Gastroesophageal sphincter (tissue), 4 donors: ENCODE measurements around the gene TOLLIP. TPM values are rescaled to one million over a fixed set of nuclear protein-coding genes. Genes with fewer than 3 reads are reported as not detected.
A peak's percentile ranks its signal among the peaks of the same experiment; 100 is the strongest.

ENCODE experiments used
- ATAC-seq: fragments of 150-250 bp; one replicate; pipeline ENCODE4 v1.9.1; 2016; ENCODE audit warnings: mild to moderate bottlenecking, moderate library complexity
- H3K27ac ChIP-seq, 4 donors: fragments of 200-600 bp; sonication (generic) in 3 of 4; 1 replicate in 3 of 4; 2 replicates in 1 of 4; pipeline ENCODE4 v1.5.1; 2016 to 2019
- H3K27me3 ChIP-seq: fragments of 200-600 bp; sonication (generic); one replicate; pipeline ENCODE4 v1.5.1; 2019
- H3K36me3 ChIP-seq, 2 donors: fragments of 200-600 bp; sonication (generic); one replicate each; pipeline ENCODE4 v1.5.1; 2019; ENCODE audit warnings: control low read depth in 1 of 2
- H3K4me1 ChIP-seq, 3 donors: fragments of 200-600 bp; sonication (generic); 1 replicate in 2 of 3; 2 replicates in 1 of 3; pipeline ENCODE4 v1.5.1; 2016 to 2019; ENCODE audit warnings: control low read depth in 2 of 3
- H3K4me3 ChIP-seq, 2 donors: fragments of 200-600 bp; sonication (generic); one replicate each; pipeline ENCODE4 v1.5.1; 2019; ENCODE audit warnings: mild to moderate bottlenecking in 1 of 2, moderate library complexity in 1 of 2
- H3K9me3 ChIP-seq, 3 donors: fragments of 200-600 bp; sonication (generic); one replicate each; pipeline ENCODE4 v1.5.1; 2017 to 2019; ENCODE audit warnings: control low read depth in 2 of 3
- CTCF ChIP-seq, 4 experiments: fragments of 200-600 bp in 2 of 4; fragments of 450-650 bp in 2 of 4; sonication (generic) in 1 of 4; IDR thresholded peaks; one replicate each; pipeline ENCODE4 v1.5.1; 2017 to 2019; ENCODE audit warnings: antibody characterized with exemption in 4 of 4, mild to moderate bottlenecking in 2 of 4, moderate library complexity in 2 of 4
- EP300 ChIP-seq: sonication (generic); formaldehyde crosslinking; IDR thresholded peaks from one replicate; pipeline ENCODE4 v1.6.1; 2017; ENCODE audit warnings: antibody characterized with exemption, mild to moderate bottlenecking
- POLR2A ChIP-seq, 2 donors: fragments of 450-650 bp; IDR thresholded peaks; one replicate each; pipeline ENCODE4 v1.6.1; 2017; ENCODE audit warnings: antibody characterized with exemption in 2 of 2, mild to moderate bottlenecking in 2 of 2, moderate library complexity in 1 of 2
- POLR2AphosphoS5 ChIP-seq: sonication (generic); formaldehyde crosslinking; IDR thresholded peaks from one replicate; pipeline ENCODE4 v1.6.1; 2017; ENCODE audit warnings: antibody characterized with exemption
- WGBS, 2 donors: methylation state at CpG; one replicate each; pipeline ENCODE4 v1.1.5; 2018; ENCODE audit warnings: low coverage in 1 of 2; 5-methylcytosine and 5-hydroxymethylcytosine counted together
- total RNA-seq, 4 donors: library from RNA; depleted of rRNA; stranded (reverse); fragments of >200 nt; gene quantifications; one replicate each; pipeline ENCODE4 v1.1.0, GENCODE V29; 2016

TOLLIP gene
- total RNA-seq, 4 donors from 2014 or later = 42.3 to 70.6 (median 49.1) TPM

- Histone ChIP-seq H3K27ac (peak overlapping the region; percentile 60 to 90 (median 80)), H3K36me3 (peaks cover 0 to 21% of the 10 kb centered on the region in 2 donors), H3K9me3 (no peaks in the 10 kb centered on the region), H3K4me1 (peaks cover 0 to 100% (median 50%) of the 10 kb centered on the region in 3 donors), H3K27me3 (no peaks in the 10 kb centered on the region), H3K4me3 (no peak overlapping the region)
- no peak for ATAC-seq
- no peak for TF ChIP-seq EP300
- TF ChIP-seq POLR2AphosphoS5 = no peak
- no peak for TF ChIP-seq POLR2A (IDR thresholded peaks at IDR 0.05)
- no peak for TF ChIP-seq CTCF (IDR thresholded peaks at IDR 0.05)
- 18% methylated on average over 7 of the region's 10 CpGs; no CpG with 5 or more reads in 1 of the 2 donors for WGBS, 2 donors
These were observed 5.5 kb downstream of the TOLLIP start for GRCh38 chr11:1303973-1304372.

- no peak for TF ChIP-seq POLR2AphosphoS5
- TF ChIP-seq CTCF (IDR thresholded peaks at IDR 0.05) = no peak
- no peak for TF ChIP-seq POLR2A (IDR thresholded peaks at IDR 0.05)
- TF ChIP-seq EP300 = no peak
- Histone ChIP-seq H3K9me3 (no peaks in the 10 kb centered on the region), H3K4me3 (no peak overlapping the region), H3K36me3 (peaks cover 0 to 23% of the 10 kb centered on the region in 2 donors), H3K27ac (peak overlapping the region in 3 of 4 donors; percentile 80 to 90 (median 81)), H3K27me3 (no peaks in the 10 kb centered on the region), H3K4me1 (peaks cover 0 to 100% (median 48%) of the 10 kb centered on the region in 3 donors)
- 60 to 71% methylated on average over 2 to 6 of the region's 25 CpGs for WGBS, 2 donors
- no peak for ATAC-seq
These were observed 6.2 kb downstream of the TOLLIP start for GRCh38 chr11:1303126-1303821.

- Histone ChIP-seq H3K27me3 (no peaks in the 10 kb centered on the region), H3K4me3 (no peak overlapping the region), H3K36me3 (peaks cover 0 to 30% of the 10 kb centered on the region in 2 donors), H3K4me1 (peaks cover 0 to 100% (median 42%) of the 10 kb centered on the region in 3 donors), H3K27ac (peak overlapping the region in 3 of 4 donors; percentile 45 to 90 (median 80)), H3K9me3 (no peaks in the 10 kb centered on the region)
- no peak for ATAC-seq
- no peak for TF ChIP-seq CTCF (IDR thresholded peaks at IDR 0.05)
- TF ChIP-seq POLR2A (IDR thresholded peaks at IDR 0.05) = no peak
- TF ChIP-seq POLR2AphosphoS5 = no peak
- no peak for TF ChIP-seq EP300
- 55% methylated on average over 6 to 11 of the region's 17 CpGs for WGBS, 2 donors
These were observed 6.8 kb downstream of the TOLLIP start for GRCh38 chr11:1302461-1303125.

- Histone ChIP-seq H3K36me3 (peaks cover 0 to 31% of the 10 kb centered on the region in 2 donors), H3K4me1 (peaks cover 0 to 100% (median 36%) of the 10 kb centered on the region in 3 donors), H3K9me3 (no peaks in the 10 kb centered on the region), H3K4me3 (no peak overlapping the region), H3K27me3 (no peaks in the 10 kb centered on the region), H3K27ac (peak overlapping the region in 3 of 4 donors; percentile 35 to 90 (median 80))
- ATAC-seq = no peak
- TF ChIP-seq CTCF (IDR thresholded peaks at IDR 0.05) (no peak), EP300 (no peak), POLR2A (IDR thresholded peaks at IDR 0.05) (no peak), POLR2AphosphoS5 (no peak)
- WGBS, 2 donors = no CpG with 5 or more reads among the region's 13 CpGs
These were observed 7.4 kb downstream of the TOLLIP start for GRCh38 chr11:1302041-1302460.
